Activated CD4-positive, CD25-positive, alpha-beta regulatory T cell (primary cell): ENCODE measurements around the gene ADGRL3.

Source experiments
- DNase-seq, 4 experiments: peaks; one replicate each; lab custom pipeline; 2025; lab: John Stamatoyannopoulos, UW

ADGRL3 gene

GRCh38 chr4:62117886-62118285, 917.8 kb downstream of the ADGRL3 start:
- DNase-seq = no peak

- no peak for DNase-seq
These were observed 918.4 kb downstream of the ADGRL3 start for GRCh38 chr4:62118558-62118957.

GRCh38 chr4:62119195-62119594, 919.1 kb downstream of the ADGRL3 start:
- no peak for DNase-seq

GRCh38 chr4:62126064-62126732, 926.1 kb downstream of the ADGRL3 start:
- no peak for DNase-seq
